GM19463 (cell line): ENCODE data around the gene TEX50.
"Not testable (repeated sequence)": the region's sequence is repeated elsewhere in the genome, so short reads cannot be mapped to it uniquely, and the experiment has no call there.

ENCODE experiments used
- ATAC-seq: cut with Tn5 transposase; IDR thresholded peaks from one replicate; pipeline ENCODE4 v1.9.1; 2021; ENCODE audit warnings: mild to moderate bottlenecking, moderate library complexity; ENCODE audit not compliant: unreplicated experiment

The TEX50 gene

DNA sequence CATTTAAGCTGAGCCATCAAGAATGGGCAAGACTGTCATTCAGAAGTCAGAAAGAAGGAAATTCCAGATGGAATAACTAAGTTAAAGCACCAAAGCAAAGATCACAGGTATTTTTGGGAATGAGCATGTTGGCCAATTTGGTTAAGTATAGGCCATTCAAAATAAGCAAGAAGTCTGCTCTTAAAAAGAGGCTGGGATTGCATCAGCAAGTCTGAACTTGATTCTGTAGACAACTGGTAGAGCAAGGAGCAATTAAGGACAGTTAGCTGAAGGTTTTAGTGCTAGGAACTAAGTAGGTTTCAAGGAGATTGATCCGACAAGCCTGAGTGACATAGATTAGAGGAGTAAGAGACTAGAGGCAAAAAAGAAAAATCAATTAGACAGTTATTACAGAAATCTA is 26.1 kb downstream of the TEX50 start:
- ATAC-seq = no peak

DNA sequence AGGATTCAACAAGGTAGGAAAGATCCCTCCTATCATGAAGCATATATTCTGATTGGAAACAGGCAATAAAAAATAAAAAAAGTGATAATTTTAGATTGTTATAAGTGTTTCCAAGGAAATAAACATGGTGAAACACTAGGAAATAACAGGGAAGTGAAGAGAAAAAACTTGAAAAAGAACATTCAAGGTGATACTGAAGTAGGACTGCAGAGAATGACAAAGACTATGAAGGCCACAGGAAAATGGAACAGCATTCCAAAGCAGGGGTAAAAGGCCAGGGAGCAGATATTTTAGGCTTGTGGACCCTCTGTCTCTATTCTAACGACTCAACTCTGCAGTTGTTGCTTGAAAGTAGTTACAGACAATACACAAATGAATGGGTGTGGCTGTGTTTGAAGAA is 26.6 kb downstream of the TEX50 start:
- ATAC-seq = no peak

GRCh38 chr1:173663159-173663558 is 28.0 kb downstream of the TEX50 start:
- no peak for ATAC-seq

GRCh38 chr1:173666646-173667045 is 31.5 kb downstream of the TEX50 start:
- ATAC-seq = no peak

GRCh38 chr1:173669491-173669941 is 34.4 kb downstream of the TEX50 start, which contains the start of gene ANKRD45:
Gene ANKRD45, minus strand, starts transcription at chr1:173669851. Its CDS starts 10,433 bp downstream, at chr1:173659418.
- no peak for ATAC-seq

- not testable (repeated sequence) for ATAC-seq
Observed at GRCh38 chr1:173674496-173674895, 39.4 kb downstream of the TEX50 start.

DNA sequence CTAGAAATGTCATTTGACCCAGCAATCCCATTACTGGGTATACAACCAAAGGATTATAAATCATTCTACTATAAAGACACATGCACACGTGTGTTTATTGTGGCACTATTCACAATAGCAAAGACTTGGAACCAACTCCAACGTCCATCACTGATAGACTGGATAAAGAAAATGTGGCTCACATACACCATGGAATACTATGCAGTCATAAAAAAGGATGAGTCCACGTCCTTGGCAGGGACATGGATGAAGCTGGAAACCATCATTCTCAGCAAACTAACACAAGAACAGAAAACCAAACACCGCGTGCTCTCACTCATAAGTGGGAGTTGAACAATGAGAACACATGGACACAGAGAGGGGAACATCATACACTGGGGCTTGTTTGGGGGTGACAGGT is 45.0 kb downstream of the TEX50 start:
- ATAC-seq = not testable (repeated sequence)

DNA sequence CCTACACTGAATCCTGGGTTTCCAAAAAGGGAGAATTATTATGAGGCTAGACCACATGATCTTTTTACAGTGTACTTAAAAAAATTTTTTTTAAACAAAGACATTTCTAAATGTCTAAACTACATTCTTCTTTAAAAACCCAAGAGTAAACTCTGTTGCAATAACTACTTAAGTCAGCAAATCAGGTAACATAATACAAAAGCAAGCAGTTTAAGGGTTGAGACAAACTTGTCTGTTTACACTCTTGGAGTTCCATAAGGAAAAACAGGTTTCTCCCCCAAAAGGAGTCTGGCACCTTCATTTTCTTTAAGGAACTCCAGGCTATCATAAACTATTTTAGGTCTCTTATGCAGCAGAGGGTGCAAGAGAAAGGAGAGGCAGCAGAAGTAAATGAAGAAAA is 47.0 kb downstream of the TEX50 start:
- no peak for ATAC-seq

DNA sequence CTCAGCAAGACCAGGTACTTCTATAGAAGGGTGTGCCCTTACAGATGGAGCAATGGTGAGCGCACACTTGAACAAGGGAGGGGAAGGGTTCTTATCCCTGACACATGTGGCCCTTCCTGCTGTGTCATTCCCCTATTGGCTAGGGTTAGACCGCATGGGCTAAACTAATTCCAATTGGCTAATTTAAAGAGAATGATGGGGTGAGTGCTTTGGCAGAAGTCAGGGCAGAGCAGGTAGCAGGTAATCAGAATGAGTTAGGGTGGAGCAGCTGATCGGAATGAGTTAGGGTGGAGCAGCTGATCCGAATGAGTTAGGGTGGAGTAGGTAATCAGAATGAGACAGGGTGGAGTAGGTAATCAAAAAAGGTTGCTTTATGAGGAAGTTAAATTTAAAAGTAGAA is 48.7 kb downstream of the TEX50 start:
- not testable (repeated sequence) for ATAC-seq

DNA sequence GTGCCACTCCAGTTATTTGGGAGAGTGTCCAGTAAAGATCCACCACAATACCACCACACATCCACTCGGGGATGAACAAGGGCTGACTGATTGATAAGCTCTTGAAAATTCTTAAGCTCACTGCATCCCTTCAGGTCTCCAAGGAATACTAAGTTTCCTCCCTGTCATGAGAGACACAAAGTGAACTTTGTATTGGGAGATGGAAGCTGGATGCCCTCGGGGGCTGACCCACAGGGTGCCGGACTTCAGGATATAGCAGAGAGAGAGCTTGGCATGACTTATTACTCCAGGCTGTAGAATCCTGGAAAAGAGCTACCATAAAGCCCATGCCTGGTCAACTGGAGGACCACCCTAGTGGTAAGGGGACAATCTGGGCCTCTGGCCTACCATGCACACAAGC is 50.0 kb downstream of the TEX50 start:
- ATAC-seq = not testable (repeated sequence)
